HT-29 (cell line): ENCODE data around the gene MC5R. TPM values are rescaled to one million over a fixed set of nuclear protein-coding genes. Genes with fewer than 3 reads are reported as not detected.
A peak's percentile ranks its signal among the peaks of the same experiment; 100 is the strongest.

Experiments
- DNase-seq: peaks from one replicate; pipeline ENCODE4 v3.0.0-alpha.2; 2015; ENCODE audit warnings: low spot score
- total RNA-seq: library from RNA; depleted of rRNA; stranded (reverse); fragments of >200 nt; shearing (Covaris generic); gene quantifications from 2 replicates; pipeline ENCODE4 v1.2.3, GENCODE V29; 2014; rRNA removed

MC5R gene
- total RNA-seq: 0.47 TPM in 1 of 2 replicates, not detected in the other

GRCh38 chr18:13823707-13824395 lies at the start of gene MC5R:
TSS of gene MC5R (plus strand) at chr18:13824149. CDS start at chr18:13825766, 1,617 bp downstream.
- peak; percentile 67 for DNase-seq

- DNase-seq: no peak
Measured at GRCh38 chr18:13775058-13775457, 48.9 kb upstream of the MC5R start.

- no peak for DNase-seq
Measured at GRCh38 chr18:13791181-13791580, 32.8 kb upstream of the MC5R start.

- no peak for DNase-seq
Measured at GRCh38 chr18:13793819-13794218, 30.1 kb upstream of the MC5R start.

GRCh38 chr18:13796515-13796914 lies 27.4 kb upstream of the MC5R start:
- DNase-seq: no peak

DNA sequence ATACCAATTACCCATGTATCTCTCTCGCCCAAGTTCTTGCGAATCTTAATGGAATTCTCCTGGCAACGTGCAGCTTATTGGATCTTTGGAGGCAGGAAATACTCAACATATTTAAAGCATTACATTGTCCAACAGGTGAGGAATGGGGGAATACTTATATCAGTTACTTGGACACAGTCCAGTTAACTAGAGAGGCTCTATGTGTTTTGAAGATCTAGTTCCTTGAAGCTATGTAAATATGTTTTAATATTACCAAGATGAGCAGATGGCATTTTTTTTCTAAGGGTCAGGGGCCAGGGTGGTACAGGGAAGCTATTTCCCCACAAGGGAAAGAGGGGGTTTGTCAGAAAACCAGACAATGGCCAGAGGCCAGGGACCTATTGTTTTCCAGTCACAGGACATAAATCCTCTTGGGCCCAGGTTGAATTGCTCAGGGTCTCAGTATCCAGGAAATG lies 26.8 kb upstream of the MC5R start:
- DNase-seq: no peak

GRCh38 chr18:13799396-13799795 lies 24.6 kb upstream of the MC5R start:
- DNase-seq: no peak

DNA sequence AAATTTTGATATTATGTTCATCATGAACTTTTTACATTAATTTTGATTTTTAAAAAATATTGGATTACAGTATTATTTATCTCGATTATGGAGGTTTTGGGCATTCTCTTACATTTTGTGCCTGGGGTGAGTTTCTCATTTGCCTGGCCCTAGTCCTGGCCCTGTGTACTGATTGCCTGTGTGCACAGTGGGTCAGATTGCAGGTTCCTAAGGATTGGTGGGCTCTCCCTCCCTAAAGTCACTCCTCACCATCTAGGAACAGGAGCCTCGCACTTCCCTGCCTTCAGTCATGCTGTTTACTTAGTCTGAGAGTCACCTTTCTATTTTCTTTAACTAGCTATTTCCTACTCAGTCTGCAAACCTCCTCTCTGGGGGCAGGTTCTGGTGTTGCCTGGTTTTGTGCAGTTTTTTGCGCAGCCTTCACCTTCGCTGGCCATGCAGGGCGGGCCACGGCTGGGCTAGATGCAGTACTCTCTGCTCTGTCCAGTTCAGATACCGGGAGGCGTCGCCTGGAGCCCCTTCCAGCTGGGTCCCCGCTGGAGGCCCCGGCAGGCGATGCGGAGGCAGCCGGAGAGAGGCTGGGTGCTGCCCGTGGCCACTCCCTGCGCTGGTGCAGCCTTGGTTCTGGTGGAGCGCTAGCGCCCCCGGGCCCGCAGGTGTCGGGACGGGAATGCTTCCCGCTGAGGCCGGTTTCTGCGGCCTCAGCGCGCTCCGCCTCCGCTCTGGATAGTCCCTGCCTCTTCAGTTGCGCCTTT lies 23.3 kb upstream of the MC5R start:
- DNase-seq: peak; percentile 83

- DNase-seq: no peak
Measured at GRCh38 chr18:13801260-13801601, 22.7 kb upstream of the MC5R start.

DNA sequence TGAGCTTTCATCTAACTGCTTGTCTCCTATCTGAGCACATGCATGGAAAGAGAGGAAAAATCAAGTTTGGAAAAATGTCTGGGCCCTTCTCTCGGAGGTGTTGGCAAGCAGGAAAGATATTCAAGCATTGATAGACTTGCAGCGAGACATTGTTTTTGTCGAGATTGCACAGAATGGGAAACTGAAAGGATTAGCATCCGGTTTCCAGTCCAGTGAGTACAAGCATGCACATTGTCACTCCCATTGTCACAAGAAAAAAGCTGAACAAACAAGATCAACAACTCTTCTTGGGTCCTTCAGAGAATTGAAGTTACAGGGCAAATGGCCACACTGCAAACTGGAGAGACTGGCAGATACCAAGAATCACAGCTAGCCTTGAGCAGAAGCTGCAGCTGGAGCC lies 19.6 kb upstream of the MC5R start:
- DNase-seq: no peak

- no peak for DNase-seq
Measured at GRCh38 chr18:13808294-13809042, 15.5 kb upstream of the MC5R start.

DNA sequence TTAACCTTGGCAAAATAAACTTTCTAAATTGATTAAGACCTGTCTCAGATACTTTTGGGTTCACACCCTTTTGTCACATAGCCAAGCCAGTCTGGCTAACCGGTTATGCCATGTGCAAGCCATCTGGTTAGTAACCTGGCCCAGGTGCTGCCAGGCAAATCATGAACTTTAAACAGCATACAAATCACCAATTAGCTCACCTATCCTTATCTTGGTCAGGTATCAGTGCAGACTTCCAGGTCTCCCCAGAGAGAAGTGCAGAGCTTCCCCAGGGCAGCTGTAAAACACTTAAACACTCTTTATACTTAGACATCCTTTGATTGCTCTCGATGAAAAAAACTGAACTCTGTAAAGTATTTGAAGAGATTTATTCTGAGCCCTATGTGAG lies 14.9 kb upstream of the MC5R start:
- peak; percentile 80 for DNase-seq

DNA sequence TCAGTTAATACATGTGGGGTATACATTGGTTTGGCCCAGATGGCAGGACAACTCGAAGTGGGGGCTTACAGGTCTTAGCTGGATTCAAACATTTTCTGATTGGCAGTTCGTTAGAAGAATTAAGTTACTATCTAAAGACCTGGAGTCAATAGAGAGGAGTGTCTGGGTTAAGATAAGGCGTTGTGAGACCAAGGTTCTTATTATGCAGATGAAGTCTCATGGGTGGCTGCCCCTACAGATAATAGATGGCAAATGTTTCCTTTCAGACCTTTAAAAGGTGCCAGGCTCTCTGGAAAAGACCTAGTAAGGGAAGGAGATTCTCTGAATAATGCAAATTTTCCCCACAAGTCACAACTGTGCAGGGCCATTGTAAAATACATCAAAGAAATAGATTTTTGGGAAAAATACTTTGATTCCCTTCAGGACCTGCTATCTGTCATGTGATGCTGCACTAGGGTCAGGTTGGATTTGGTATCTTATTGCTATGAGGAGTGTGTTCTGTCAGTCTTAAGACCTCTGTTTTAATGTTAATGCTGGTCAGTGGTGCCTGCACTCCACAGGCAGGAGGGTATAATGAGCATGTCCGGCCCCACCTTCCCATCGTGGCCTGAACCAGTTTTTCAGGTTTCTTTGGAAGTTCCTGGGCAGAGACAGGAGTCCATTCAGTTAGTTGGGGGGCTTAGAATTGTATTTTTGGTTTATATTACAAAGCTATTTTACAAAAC lies 14.3 kb upstream of the MC5R start:
- DNase-seq: peak; percentile 76

DNA sequence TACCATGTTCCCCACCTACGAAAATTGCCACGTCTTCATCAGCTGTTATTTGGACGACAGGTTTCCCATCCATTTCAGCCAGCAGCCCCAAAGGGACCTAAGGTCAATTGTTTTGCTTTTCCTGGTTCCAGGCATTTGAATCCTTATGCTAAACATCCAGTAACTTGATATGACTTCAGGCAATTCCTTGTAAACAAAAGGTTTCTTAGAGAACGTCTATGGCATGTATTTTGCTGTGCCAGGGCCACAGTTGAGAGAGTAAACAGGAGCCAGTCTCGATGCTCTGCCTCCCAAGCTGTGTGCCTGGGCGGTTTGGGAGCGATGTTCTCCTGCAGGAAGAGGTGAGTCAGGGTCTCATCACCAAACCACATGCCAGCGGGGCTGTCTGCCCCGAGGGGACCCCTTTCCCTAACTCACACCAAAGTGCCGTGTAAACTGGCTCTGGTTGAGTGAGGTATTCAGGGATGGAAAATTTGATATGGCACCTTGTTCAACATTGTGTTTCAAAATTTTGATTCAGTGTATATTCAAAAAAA lies 12.9 kb upstream of the MC5R start:
- DNase-seq: no peak

GRCh38 chr18:13811993-13812392 lies 12.0 kb upstream of the MC5R start:
- peak; percentile 57 for DNase-seq

GRCh38 chr18:13813271-13813849 lies 10.6 kb upstream of the MC5R start:
- peak; percentile 88 for DNase-seq

GRCh38 chr18:13826209-13826608 lies 2.3 kb downstream of the MC5R start:
- DNase-seq: no peak

DNA sequence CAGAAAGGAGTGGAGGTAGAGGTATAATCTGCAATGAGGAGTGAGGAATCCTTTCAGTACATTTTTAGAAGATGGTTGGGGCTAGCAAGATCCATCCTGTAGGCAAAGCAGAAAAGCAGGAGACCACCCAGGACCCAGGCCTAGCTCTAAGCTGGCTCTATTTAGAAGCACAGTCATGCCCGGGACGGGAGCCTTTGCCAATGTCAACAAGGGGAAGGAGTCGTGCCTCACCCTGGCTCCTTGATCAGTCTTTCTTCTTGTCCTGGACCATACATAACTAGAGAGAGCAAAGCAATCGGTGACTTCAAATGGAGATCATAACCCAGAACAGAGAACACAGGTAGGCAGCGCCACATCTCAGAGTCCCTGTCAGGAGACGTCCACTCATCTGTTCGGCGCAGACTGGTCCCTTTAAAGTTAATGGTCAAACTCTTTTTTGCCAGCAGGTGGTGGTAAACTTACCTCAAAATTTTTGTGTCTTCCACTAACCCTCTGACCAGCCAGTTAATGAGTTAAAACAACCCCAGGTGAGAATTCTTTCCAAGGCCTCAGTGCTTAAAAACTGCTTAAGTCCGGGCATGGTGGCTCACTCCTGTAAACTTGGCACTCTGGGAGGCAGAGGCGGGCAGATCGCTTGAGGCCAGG lies 8.0 kb downstream of the MC5R start:
- DNase-seq: peak; percentile 73

DNA sequence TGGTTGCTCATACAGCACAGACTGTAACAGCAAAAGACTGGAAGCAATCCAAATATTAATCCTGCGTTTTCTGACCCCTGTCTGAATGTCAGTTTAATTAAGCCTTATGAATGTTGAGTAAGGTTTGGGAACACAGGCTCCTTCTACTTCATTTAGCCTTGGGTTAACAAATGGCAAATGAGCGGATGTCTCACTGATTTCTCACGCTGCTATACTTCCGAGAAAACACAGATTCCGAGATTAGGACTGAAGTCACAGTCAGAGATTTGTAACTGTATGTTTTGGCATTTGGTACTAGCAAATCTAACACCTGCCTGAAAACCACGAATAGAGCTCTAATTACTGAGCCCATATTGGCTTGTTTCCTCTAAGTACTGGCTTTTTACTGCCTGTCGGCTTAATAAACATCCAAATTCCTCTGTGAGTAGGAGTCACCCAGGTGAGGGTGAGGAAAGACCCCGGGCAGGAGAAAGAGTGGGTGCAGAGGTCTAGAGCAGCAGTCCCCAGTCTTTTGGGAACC lies 10.6 kb downstream of the MC5R start:
- DNase-seq: no peak

GRCh38 chr18:13835202-13835601 lies 11.3 kb downstream of the MC5R start:
- no peak for DNase-seq
